Measurements from ENCODE around the gene MAEA.
"Not testable (repeated sequence)": the region's sequence is repeated elsewhere in the genome, so short reads cannot be mapped to it uniquely, and the experiment has no call there.

MAEA gene

DNA sequence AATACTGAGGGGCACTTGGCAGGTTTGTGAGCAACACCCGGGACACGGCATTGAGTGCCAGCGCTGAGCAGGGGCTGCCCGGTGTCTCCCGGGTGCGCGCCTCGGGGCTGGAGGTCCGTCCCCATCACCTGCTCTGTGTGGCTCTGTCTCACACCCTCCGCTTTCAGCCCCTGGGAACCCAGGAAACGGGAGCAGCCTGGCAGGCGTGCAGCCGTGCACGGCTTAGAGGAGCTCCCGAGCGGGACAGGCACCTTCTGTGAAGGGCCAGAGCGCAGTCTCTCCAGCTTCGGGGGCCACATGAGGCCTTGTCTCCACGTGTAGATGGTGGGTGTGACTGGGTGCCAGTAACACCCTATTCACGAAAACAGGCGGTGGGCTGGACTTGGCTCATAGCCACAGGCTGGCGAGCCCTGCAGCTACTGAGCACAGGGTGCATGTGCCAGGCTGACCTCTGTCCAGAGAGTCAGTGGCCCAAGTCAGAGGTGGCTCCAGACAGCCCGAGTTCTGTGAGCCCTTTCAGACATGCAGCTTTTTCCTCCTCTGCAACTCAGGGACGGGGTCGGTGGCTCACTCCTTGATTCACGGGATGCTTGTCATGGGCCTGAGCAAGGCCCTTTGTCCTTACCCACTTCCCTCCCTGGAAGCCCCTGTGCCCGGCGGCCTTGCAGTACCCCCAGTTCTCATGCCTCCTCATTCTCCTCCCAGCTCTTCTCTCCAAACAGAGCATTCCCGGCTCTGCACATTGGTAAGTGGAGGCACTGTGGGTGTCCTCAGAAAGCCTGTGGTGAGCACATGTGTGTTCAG, 80.8 kb downstream of the MAEA start:
- Histone ChIP-seq H3K27me3 (ENCODE audit: insufficient read depth, low read length) (no peaks in the 10 kb centered on the region), H3K9ac (ENCODE audit: low read length) (no peak overlapping the region), H3K4me3 (ENCODE audit: low read depth, low read length, poor library complexity, severe bottlenecking) (no peak overlapping the region), H3K36me3 (ENCODE audit: insufficient read depth, low read length) (no peaks in the 10 kb centered on the region), H3K4me1 (ENCODE audit: insufficient read depth, low read length, severe bottlenecking) (no peaks in the 10 kb centered on the region), H3K9me3 (ENCODE audit: low read length) (no peaks in the 10 kb centered on the region), H3K79me2 (ENCODE audit: insufficient read depth, low read length) (no peaks in the 10 kb centered on the region), H4K20me1 (ENCODE audit: insufficient read depth, low read length) (no peaks in the 10 kb centered on the region), H3K27ac (ENCODE audit: low read depth, low read length, poor library complexity, severe bottlenecking) (no peak overlapping the region), H3K4me2 (ENCODE audit: low read length) (no peak overlapping the region), H3K9me2 (ENCODE audit: low read depth, low read length) (no peaks in the 10 kb centered on the region), H2AFZ (ENCODE audit: low read length) (no peak overlapping the region), H3F3A (ENCODE audit: insufficient read depth, low read length) (no peaks in the 10 kb centered on the region)
- TF ChIP-seq, protein P1, sequence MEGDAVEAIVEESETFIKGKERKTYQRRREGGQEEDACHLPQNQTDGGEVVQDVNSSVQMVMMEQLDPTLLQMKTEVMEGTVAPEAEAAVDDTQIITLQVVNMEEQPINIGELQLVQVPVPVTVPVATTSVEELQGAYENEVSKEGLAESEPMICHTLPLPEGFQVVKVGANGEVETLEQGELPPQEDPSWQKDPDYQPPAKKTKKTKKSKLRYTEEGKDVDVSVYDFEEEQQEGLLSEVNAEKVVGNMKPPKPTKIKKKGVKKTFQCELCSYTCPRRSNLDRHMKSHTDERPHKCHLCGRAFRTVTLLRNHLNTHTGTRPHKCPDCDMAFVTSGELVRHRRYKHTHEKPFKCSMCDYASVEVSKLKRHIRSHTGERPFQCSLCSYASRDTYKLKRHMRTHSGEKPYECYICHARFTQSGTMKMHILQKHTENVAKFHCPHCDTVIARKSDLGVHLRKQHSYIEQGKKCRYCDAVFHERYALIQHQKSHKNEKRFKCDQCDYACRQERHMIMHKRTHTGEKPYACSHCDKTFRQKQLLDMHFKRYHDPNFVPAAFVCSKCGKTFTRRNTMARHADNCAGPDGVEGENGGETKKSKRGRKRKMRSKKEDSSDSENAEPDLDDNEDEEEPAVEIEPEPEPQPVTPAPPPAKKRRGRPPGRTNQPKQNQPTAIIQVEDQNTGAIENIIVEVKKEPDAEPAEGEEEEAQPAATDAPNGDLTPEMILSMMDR (IDR thresholded peaks at IDR 0.05; ENCODE audit: low read length), result no peak
- TF ChIP-seq EZH2 (IDR thresholded peaks at IDR 0.05; ENCODE audit: borderline replicate concordance, low read length), result no peak

DNA sequence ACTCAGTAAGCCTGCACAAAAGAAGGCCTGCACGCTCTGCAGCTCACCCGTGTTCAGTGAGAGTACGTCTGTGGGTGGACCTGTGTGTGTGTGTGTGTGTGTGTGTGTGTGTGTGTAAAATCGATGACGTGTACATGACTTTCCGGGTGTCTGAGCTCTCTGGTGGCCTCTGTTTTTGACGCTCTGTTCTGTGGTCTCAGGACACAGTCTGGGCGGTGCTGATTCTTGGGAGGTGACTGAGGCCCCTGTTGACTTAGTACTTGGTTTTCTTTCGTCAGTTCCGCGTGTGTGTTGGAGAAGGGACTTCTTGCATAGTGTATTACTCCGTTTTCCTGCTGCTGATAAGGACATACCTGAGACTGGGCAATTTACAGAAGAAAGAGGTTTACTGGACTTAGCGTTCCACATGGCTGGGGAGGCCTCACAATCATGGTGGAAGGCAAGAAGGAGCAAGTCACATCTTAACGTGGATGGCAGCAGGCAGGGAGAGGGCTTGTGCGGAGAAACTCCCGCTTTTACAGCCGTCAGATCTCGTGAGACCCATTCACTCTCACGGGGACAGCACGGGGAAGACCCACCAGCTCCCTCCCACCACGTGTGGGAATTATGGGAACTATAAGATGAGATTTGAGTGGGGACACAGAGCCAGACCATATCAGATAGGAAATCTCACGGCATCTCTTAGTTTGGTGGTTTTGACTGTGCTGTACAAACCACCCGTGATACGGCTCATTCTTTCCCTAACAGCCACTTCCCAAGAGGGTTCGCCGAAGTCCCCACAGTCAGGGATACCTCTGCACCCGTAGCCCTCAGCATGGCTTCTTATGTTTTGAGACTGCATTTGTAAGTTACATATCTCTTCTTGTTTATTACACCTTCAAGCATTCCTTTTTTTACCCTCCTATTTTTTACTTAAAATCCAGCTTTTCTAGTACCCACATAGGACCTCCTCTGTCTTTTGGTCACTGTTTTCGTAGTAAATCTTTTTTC, 81.8 kb downstream of the MAEA start:
- H3K27ac ChIP-seq (ENCODE audit: low read depth, low read length, poor library complexity, severe bottlenecking), result no peak overlapping the region
- TF ChIP-seq, protein P1 (IDR thresholded peaks at IDR 0.05; ENCODE audit: low read length), result no peak
- no peak for TF ChIP-seq EZH2 (IDR thresholded peaks at IDR 0.05; ENCODE audit: borderline replicate concordance, low read length)
- H4K20me1 ChIP-seq (ENCODE audit: insufficient read depth, low read length), result no peaks in the 10 kb centered on the region
- no peak overlapping the region for H2AFZ ChIP-seq (ENCODE audit: low read length)
- no peak overlapping the region for H3K4me2 ChIP-seq (ENCODE audit: low read length)
- H3K9me2 ChIP-seq (ENCODE audit: low read depth, low read length), result no peaks in the 10 kb centered on the region
- H3K4me3 ChIP-seq (ENCODE audit: low read depth, low read length, poor library complexity, severe bottlenecking), result no peak overlapping the region
- H3K9ac ChIP-seq (ENCODE audit: low read length), result no peak overlapping the region
- H3F3A ChIP-seq (ENCODE audit: insufficient read depth, low read length), result no peaks in the 10 kb centered on the region
- no peaks in the 10 kb centered on the region for H3K27me3 ChIP-seq (ENCODE audit: insufficient read depth, low read length)
- H3K36me3 ChIP-seq (ENCODE audit: insufficient read depth, low read length), result no peaks in the 10 kb centered on the region
- no peaks in the 10 kb centered on the region for H3K9me3 ChIP-seq (ENCODE audit: low read length)
- no peaks in the 10 kb centered on the region for H3K4me1 ChIP-seq (ENCODE audit: insufficient read depth, low read length, severe bottlenecking)
- no peaks in the 10 kb centered on the region for H3K79me2 ChIP-seq (ENCODE audit: insufficient read depth, low read length)

DNA sequence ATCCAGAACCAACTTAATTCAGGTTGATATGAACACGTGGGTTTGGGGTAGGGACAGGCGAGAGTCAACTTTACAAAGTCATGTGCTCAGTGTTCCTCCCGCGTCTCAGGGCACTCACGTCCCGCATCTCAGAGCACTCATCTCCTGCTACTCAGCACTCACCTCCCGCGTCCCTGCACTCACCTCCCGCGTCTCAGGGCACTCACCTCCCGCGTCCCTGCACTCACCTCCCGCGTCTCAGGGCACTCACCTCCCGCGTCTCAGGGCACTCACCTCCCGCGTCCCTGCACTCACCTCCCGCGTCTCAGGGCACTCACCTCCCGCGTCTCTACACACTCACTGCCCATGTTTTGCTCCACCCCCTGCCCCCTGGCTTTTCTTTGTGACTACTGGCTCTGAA, 82.9 kb downstream of the MAEA start:
- not testable (repeated sequence) for H3K4me1 ChIP-seq (ENCODE audit: insufficient read depth, low read length, severe bottlenecking); H4K20me1 ChIP-seq (ENCODE audit: insufficient read depth, low read length); H2AFZ ChIP-seq (ENCODE audit: low read length); H3F3A ChIP-seq (ENCODE audit: insufficient read depth, low read length); H3K36me3 ChIP-seq (ENCODE audit: insufficient read depth, low read length); H3K9ac ChIP-seq (ENCODE audit: low read length); H3K9me3 ChIP-seq (ENCODE audit: low read length); H3K4me3 ChIP-seq (ENCODE audit: low read depth, low read length, poor library complexity, severe bottlenecking); H3K79me2 ChIP-seq (ENCODE audit: insufficient read depth, low read length); H3K4me2 ChIP-seq (ENCODE audit: low read length); H3K27ac ChIP-seq (ENCODE audit: low read depth, low read length, poor library complexity, severe bottlenecking); H3K9me2 ChIP-seq (ENCODE audit: low read depth, low read length); H3K27me3 ChIP-seq (ENCODE audit: insufficient read depth, low read length)

Data from OCI-LY1 (cell line).